DOHH2 (cell line): ENCODE data around the gene SLC16A12.

Experiments used
- H3F3A ChIP-seq: fragments of 200-600 bp; sonication (generic), shearing (Covaris generic); 2 replicates; pipeline ENCODE4 v1.6.0; 2016; ENCODE audit warnings: antibody characterized with exemption, mild to moderate bottlenecking; ENCODE audit not compliant: control insufficient read depth, insufficient read depth
- H3K27ac ChIP-seq: fragments of 200-600 bp; sonication (generic); 2 replicates; pipeline ENCODE4 v1.5.1; 2014; ENCODE audit warnings: low read depth, mild to moderate bottlenecking, low read length, moderate library complexity
- H3K27me3 ChIP-seq: fragments of 200-600 bp; sonication (generic); 2 replicates; pipeline ENCODE4 v1.6.1; 2014; ENCODE audit warnings: mild to moderate bottlenecking, low read length, mixed read lengths; ENCODE audit not compliant: control insufficient read depth
- H3K36me3 ChIP-seq: fragments of 200-600 bp; sonication (generic); 2 replicates; pipeline ENCODE4 v1.6.1; 2014; ENCODE audit warnings: mild to moderate bottlenecking, low read length, moderate library complexity, mixed read lengths; ENCODE audit not compliant: control insufficient read depth
- H3K4me1 ChIP-seq: fragments of 200-600 bp; sonication (generic); 2 replicates; pipeline ENCODE4 v1.6.1; 2014; ENCODE audit warnings: mild to moderate bottlenecking, low read length, mixed read lengths; ENCODE audit not compliant: control insufficient read depth
- H3K4me2 ChIP-seq: fragments of 200-600 bp; sonication (generic); 2 replicates; pipeline ENCODE4 v1.6.0; 2014; ENCODE audit warnings: mild to moderate bottlenecking, low read length, moderate library complexity
- H3K4me3 ChIP-seq: fragments of 200-600 bp; sonication (generic); 2 replicates; pipeline ENCODE4 v1.5.1; 2014; ENCODE audit warnings: mild to moderate bottlenecking, low read length, mixed read lengths
- H3K79me2 ChIP-seq: fragments of 200-600 bp; sonication (generic); 2 replicates; pipeline ENCODE4 v1.6.1; 2014; ENCODE audit warnings: mild to moderate bottlenecking, low read length, mixed read lengths; ENCODE audit not compliant: control insufficient read depth
- H3K9me2 ChIP-seq: fragments of 200-600 bp; sonication (generic); replicated peaks from 2 replicates; pipeline ENCODE4 v1.6.1; 2014; ENCODE audit warnings: mild to moderate bottlenecking, low read length, mixed read lengths; ENCODE audit not compliant: control insufficient read depth
- H3K9me3 ChIP-seq: fragments of 200-600 bp; sonication (generic); 2 replicates; pipeline ENCODE4 v1.6.1; 2014; ENCODE audit warnings: antibody characterized with exemption, low read length, mixed read lengths; ENCODE audit not compliant: control insufficient read depth, insufficient read depth
- H4K20me1 ChIP-seq: fragments of 200-600 bp; sonication (generic); 2 replicates; pipeline ENCODE4 v1.6.0; 2014; ENCODE audit warnings: low read depth, mild to moderate bottlenecking, antibody characterized with exemption, low read length, moderate library complexity; ENCODE audit not compliant: control insufficient read depth, insufficient read depth
- EZH2phosphoT487 ChIP-seq: fragments of 200-600 bp; sonication (generic); IDR thresholded peaks from 2 replicates; pipeline ENCODE4 v1.6.1; 2017; ENCODE audit warnings: borderline replicate concordance, mild to moderate bottlenecking, antibody characterized with exemption, low read length, moderate library complexity, mixed read lengths
- TF ChIP-seq, protein P1 (sequence below): fragments of 200-600 bp; sonication (generic); IDR thresholded peaks from one replicate; pipeline ENCODE4 v1.5.1; 2014; ENCODE audit warnings: antibody characterized with exemption, mild to moderate bottlenecking, low read depth, low read length; ENCODE audit not compliant: poor library complexity, severe bottlenecking

Gene SLC16A12

DNA sequence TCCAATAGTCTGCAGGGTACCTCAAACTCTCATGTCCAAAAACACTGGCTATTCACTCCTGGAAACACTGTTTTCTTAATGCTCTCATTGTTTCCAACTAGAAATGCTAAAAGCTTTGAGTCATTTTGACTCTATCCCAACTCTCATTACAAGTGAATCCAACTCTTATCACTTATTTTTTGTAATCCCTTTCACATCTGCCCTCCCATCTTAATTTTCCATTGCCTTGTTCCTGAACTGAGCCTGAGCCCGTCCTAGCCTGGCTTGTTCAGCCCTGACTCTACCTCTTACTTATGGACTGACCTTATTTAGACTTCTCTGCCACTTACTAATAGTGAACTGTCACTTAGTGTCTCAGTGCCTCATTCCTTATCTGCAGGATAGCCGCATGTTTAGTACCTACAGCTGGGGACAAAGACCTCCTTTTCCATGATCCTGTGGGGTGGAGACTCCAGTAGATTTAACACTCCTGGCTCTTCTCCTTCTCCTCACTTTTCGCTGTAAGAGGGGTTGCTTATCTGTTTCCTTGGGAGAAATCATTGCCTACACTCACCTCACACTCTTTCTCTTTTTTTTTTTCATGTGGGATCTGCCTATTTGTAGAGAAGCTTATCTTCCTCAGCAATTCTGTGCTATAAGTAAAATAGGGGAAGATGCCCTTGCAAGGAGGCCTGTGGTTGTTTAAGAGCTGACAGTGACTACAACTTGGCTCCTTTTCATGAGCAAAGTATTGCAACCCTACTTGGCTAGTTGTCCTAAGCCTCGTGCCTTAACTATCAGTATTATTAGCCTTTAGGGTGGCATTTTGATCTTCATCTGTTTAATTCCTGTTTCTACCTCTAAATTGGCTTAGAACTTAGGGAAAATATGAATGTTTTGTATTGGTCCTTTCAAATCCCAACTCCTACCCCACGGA, 56.4 kb downstream of the SLC16A12 start:
- H3K27ac ChIP-seq, result no peak overlapping the region
- no peaks in the 10 kb centered on the region for H3K9me3 ChIP-seq
- no peaks in the 10 kb centered on the region for H4K20me1 ChIP-seq
- no peaks in the 10 kb centered on the region for H3K27me3 ChIP-seq
- H3K79me2 ChIP-seq, result no peaks in the 10 kb centered on the region
- H3K36me3 ChIP-seq, result no peaks in the 10 kb centered on the region
- H3K4me3 ChIP-seq, result no peak overlapping the region
- H3K9me2 ChIP-seq, result no peaks in the 10 kb centered on the region
- H3K4me2 ChIP-seq, result no peak overlapping the region
- no peak for TF ChIP-seq EZH2phosphoT487
- TF ChIP-seq, protein P1, sequence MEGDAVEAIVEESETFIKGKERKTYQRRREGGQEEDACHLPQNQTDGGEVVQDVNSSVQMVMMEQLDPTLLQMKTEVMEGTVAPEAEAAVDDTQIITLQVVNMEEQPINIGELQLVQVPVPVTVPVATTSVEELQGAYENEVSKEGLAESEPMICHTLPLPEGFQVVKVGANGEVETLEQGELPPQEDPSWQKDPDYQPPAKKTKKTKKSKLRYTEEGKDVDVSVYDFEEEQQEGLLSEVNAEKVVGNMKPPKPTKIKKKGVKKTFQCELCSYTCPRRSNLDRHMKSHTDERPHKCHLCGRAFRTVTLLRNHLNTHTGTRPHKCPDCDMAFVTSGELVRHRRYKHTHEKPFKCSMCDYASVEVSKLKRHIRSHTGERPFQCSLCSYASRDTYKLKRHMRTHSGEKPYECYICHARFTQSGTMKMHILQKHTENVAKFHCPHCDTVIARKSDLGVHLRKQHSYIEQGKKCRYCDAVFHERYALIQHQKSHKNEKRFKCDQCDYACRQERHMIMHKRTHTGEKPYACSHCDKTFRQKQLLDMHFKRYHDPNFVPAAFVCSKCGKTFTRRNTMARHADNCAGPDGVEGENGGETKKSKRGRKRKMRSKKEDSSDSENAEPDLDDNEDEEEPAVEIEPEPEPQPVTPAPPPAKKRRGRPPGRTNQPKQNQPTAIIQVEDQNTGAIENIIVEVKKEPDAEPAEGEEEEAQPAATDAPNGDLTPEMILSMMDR, result no peak
- no peaks in the 10 kb centered on the region for H3F3A ChIP-seq
- peaks cover 4% of the 10 kb centered on the region; the same call in 1 of the 2 replicates for H3K4me1 ChIP-seq

DNA sequence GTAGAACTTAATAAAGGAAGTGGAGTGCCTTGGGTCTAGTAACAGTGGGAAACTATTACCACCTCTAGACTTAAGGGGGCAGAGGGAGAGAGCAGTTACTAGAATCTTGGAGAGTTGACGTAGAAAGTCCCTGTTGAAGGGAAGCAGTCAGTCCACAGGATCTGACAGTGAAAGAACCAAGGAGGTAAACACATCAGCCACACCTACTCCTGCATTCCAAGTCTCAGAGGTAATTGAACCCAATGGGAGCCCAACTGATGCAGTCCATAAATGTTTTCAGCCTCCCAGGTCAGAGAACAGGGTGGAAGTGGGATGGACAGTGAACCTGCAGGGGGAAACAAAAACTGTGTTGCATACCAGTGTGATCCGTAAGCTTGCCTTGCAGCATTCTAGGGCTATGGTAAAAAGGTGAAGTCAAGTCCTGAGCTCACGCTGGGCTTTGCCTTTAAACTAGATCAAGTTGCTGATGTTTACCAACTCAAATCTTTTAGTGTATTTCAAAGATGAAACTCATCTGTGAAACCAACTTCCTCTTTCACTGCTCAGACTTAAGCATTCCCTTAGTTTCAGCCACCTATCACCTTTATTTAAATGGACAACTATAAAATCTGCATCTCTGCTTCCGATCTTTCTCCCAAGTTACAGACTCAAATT, 57.2 kb downstream of the SLC16A12 start:
- Histone ChIP-seq H3F3A (no peaks in the 10 kb centered on the region), H3K4me1 (peaks cover 4% of the 10 kb centered on the region; the same call in 1 of the 2 replicates), H3K79me2 (no peaks in the 10 kb centered on the region), H3K27ac (no peak overlapping the region), H3K9me3 (no peaks in the 10 kb centered on the region), H3K4me3 (no peak overlapping the region), H3K27me3 (no peaks in the 10 kb centered on the region), H3K9me2 (no peaks in the 10 kb centered on the region), H3K36me3 (no peaks in the 10 kb centered on the region), H3K4me2 (no peak overlapping the region), H4K20me1 (no peaks in the 10 kb centered on the region)
- TF ChIP-seq EZH2phosphoT487, result no peak
- TF ChIP-seq, protein P1, result no peak

DNA sequence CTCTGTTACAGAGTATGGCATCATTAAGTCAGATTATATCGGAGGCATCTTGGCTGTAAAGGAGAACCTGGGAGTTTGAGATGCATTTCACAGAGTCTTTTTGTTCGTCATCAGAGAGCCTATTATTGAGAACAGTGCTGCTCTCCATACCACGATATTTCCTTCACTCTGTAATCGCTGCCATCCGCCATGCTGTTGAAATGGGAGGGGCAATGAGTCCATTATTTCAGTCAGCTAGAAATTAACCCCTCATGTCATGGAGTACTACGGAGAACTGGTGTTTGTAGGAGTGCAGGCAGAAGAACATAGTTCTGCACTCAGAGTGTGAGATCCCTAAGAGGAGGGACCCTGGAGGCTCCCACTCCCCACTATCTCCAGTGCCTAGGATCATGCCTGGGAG, 59.2 kb downstream of the SLC16A12 start:
- no peaks in the 10 kb centered on the region for H4K20me1 ChIP-seq
- peaks cover 4% of the 10 kb centered on the region; the same call in 1 of the 2 replicates for H3K4me1 ChIP-seq
- no peak overlapping the region for H3K4me2 ChIP-seq
- no peaks in the 10 kb centered on the region for H3K79me2 ChIP-seq
- H3F3A ChIP-seq, result no peaks in the 10 kb centered on the region
- H3K36me3 ChIP-seq, result no peaks in the 10 kb centered on the region
- H3K9me3 ChIP-seq, result no peaks in the 10 kb centered on the region
- TF ChIP-seq EZH2phosphoT487, result no peak
- TF ChIP-seq, protein P1, result no peak
- no peak overlapping the region for H3K27ac ChIP-seq
- H3K27me3 ChIP-seq, result peaks cover 3% of the 10 kb centered on the region; the same call in 1 of the 2 replicates
- H3K4me3 ChIP-seq, result no peak overlapping the region
- H3K9me2 ChIP-seq, result no peaks in the 10 kb centered on the region
